CD4-positive, alpha-beta T cell (primary cell): ENCODE data around the gene ISCA1. TPM values are rescaled to one million over a fixed set of nuclear protein-coding genes. Genes with fewer than 3 reads are reported as not detected.

ENCODE experiments used
- ATAC-seq: fragments of 200-7000 bp; cut with Tn5 transposase; one replicate; pipeline ENCODE4 v1.10.0; 2022; ENCODE audit warnings: mild to moderate bottlenecking; ENCODE audit not compliant: poor library complexity
- CTCF ChIA-PET: fragments of 350-600 bp; sonication (Branson Sonifier 250); formaldehyde crosslinking; loops from one replicate; lab custom pipeline; 2021; ENCODE audit warnings: antibody characterized with exemption, inconsistent platforms; lab: Charles Lee
- POLR2A ChIA-PET: fragments of 350-600 bp; sonication (Branson Sonifier 250); formaldehyde crosslinking; loops from one replicate; lab custom pipeline; 2021; ENCODE audit warnings: antibody characterized with exemption, inconsistent platforms; lab: Charles Lee
- DNase-seq, 14 experiments: peaks; one replicate each; pipeline ENCODE4 v3.0.0-alpha.2; 2013 to 2020; ENCODE audit warnings: mixed read lengths in 2 of 14
- H3K27ac ChIP-seq, 2 donors: one replicate each; pipeline versions ENCODE4 v1.5.1 to v1.7.0; 2013; ENCODE audit warnings: low read length in 2 of 2, low read depth in 1 of 2, mild to moderate bottlenecking in 1 of 2
- H3K27me3 ChIP-seq, 2 experiments: 1 replicate in 1 of 2; 2 replicates in 1 of 2; pipeline versions ENCODE4 v1.6.1 to v1.7.0; 2013; ENCODE audit warnings: low read length in 2 of 2, control low read depth in 1 of 2, mild to moderate bottlenecking in 1 of 2, moderate library complexity in 1 of 2; ENCODE audit not compliant: insufficient read depth in 2 of 2, control insufficient read depth in 1 of 2
- H3K36me3 ChIP-seq: one replicate; pipeline ENCODE4 v1.6.1; 2013; ENCODE audit warnings: low read length, control low read depth; ENCODE audit not compliant: insufficient read depth
- H3K4me1 ChIP-seq: one replicate; pipeline ENCODE4 v1.6.1; 2013; ENCODE audit warnings: low read length, control low read depth; ENCODE audit not compliant: insufficient read depth
- H3K4me3 ChIP-seq: one replicate; pipeline ENCODE4 v1.5.1; 2013; ENCODE audit warnings: mild to moderate bottlenecking, low read length, moderate library complexity
- H3K9me3 ChIP-seq, 2 experiments: 1 replicate in 1 of 2; 2 replicates in 1 of 2; pipeline versions ENCODE4 v1.6.1 to v1.7.0; 2013; ENCODE audit warnings: low read length in 2 of 2, mild to moderate bottlenecking in 2 of 2, control low read depth in 1 of 2, moderate library complexity in 1 of 2; ENCODE audit not compliant: control insufficient read depth in 1 of 2, insufficient read depth in 1 of 2
- H3K27ac Mint-ChIP-seq: one replicate; pipeline ENCODE4 v1.8.0; 2020; ENCODE audit warnings: mixed read lengths
- H3K27me3 Mint-ChIP-seq: one replicate; pipeline ENCODE4 v1.8.0; 2021; ENCODE audit warnings: mixed read lengths
- H3K36me3 Mint-ChIP-seq: one replicate; pipeline ENCODE4 v1.8.0; 2021; ENCODE audit warnings: low read depth, mixed read lengths
- H3K4me1 Mint-ChIP-seq: one replicate; pipeline ENCODE4 v1.8.0; 2021; ENCODE audit warnings: low read depth, mixed read lengths
- H3K4me3 Mint-ChIP-seq: one replicate; pipeline ENCODE4 v1.8.0; 2020; ENCODE audit warnings: mild to moderate bottlenecking, mixed read lengths
- H3K9me3 Mint-ChIP-seq: one replicate; pipeline ENCODE4 v1.8.0; 2020; ENCODE audit warnings: mixed read lengths
- CTCF ChIP-seq: fragments of 200-600 bp; IDR thresholded peaks from one replicate; pipeline ENCODE4 v1.8.0; 2022; ENCODE audit warnings: antibody characterized with exemption, mild to moderate bottlenecking
- intact Hi-C, 2 experiments: fragments of 100-400 bp; cut with DNase I in 1 of 2; cut with micrococcal nuclease in 1 of 2; formaldehyde crosslinking; loops; one replicate each; pipeline versions ENCODE4 v1.15.1 to v1.9.0; 2023 to 2025; cut with DNase I, micrococcal nuclease
- total RNA-seq, 174 experiments: library from RNA in 2 of 174; stranded (reverse) in 2 of 174; gene quantifications; one replicate each; pipeline ENCODE4 v1.2.3 and lab custom pipeline; 2021 to 2026

Gene ISCA1
- total RNA-seq, 2 experiments from 2014 or later, result 85.3 to 91.6 TPM

GRCh38 chr9:86252870-86253269, 29.5 kb downstream of the ISCA1 start:
- Mint-ChIP-seq H3K4me3 (no peak overlapping the region), H3K36me3 (peaks cover 4% of the 10 kb centered on the region), H3K27me3 (no peaks in the 10 kb centered on the region), H3K27ac (no peak overlapping the region), H3K9me3 (peaks cover 4% of the 10 kb centered on the region), H3K4me1 (no peaks in the 10 kb centered on the region)
- DNase-seq (no peak), ATAC-seq (no peak)
- H3K27me3 ChIP-seq, result no peaks in the 10 kb centered on the region
- TF ChIP-seq CTCF, result no peak
- H3K36me3 ChIP-seq, result no peaks in the 10 kb centered on the region
- H3K9me3 ChIP-seq, result peaks cover 7 to 16% of the 10 kb centered on the region in 2 experiments
- no peaks in the 10 kb centered on the region for H3K4me1 ChIP-seq
- H3K27ac ChIP-seq, result no peak overlapping the region
- intact Hi-C loops, result no loop called here
- ChIA-PET POLR2A (no interaction called here), CTCF (no interaction called here)
- H3K4me3 ChIP-seq, result no peak overlapping the region

GRCh38 chr9:86250123-86250522, 32.2 kb downstream of the ISCA1 start:
- no peak overlapping the region for H3K27ac ChIP-seq
- no peaks in the 10 kb centered on the region for H3K27me3 Mint-ChIP-seq
- ChIA-PET CTCF (no interaction called here), POLR2A (no interaction called here)
- H3K27me3 ChIP-seq, result no peaks in the 10 kb centered on the region
- H3K4me3 Mint-ChIP-seq, result no peak overlapping the region
- no peaks in the 10 kb centered on the region for H3K36me3 Mint-ChIP-seq
- H3K4me3 ChIP-seq, result no peak overlapping the region
- intact Hi-C loops, result no loop called here
- H3K9me3 ChIP-seq, result peaks cover 7 to 16% of the 10 kb centered on the region in 2 experiments
- peaks cover 4% of the 10 kb centered on the region for H3K9me3 Mint-ChIP-seq
- no peaks in the 10 kb centered on the region for H3K4me1 Mint-ChIP-seq
- no peak overlapping the region for H3K27ac Mint-ChIP-seq
- DNase-seq (no peak), ATAC-seq (no peak)
- no peaks in the 10 kb centered on the region for H3K4me1 ChIP-seq
- no peaks in the 10 kb centered on the region for H3K36me3 ChIP-seq
- no peak for TF ChIP-seq CTCF

GRCh38 chr9:86248746-86249145, 33.6 kb downstream of the ISCA1 start:
- H3K27me3 Mint-ChIP-seq, result no peaks in the 10 kb centered on the region
- H3K4me3 Mint-ChIP-seq, result no peak overlapping the region
- DNase-seq, result no peak
- no peak overlapping the region for H3K4me3 ChIP-seq
- peaks cover 3% of the 10 kb centered on the region for H3K9me3 Mint-ChIP-seq
- no peaks in the 10 kb centered on the region for H3K36me3 ChIP-seq
- no peak overlapping the region for H3K27ac ChIP-seq
- no peak for TF ChIP-seq CTCF
- peaks cover 4 to 16% of the 10 kb centered on the region in 2 experiments for H3K9me3 ChIP-seq
- CTCF ChIA-PET, result no interaction called here
- no peak for ATAC-seq
- no peaks in the 10 kb centered on the region for H3K27me3 ChIP-seq
- no peak overlapping the region for H3K27ac Mint-ChIP-seq
- intact Hi-C loops, result no loop called here
- POLR2A ChIA-PET, result no interaction called here
- no peaks in the 10 kb centered on the region for H3K36me3 Mint-ChIP-seq
- no peaks in the 10 kb centered on the region for H3K4me1 ChIP-seq
- no peaks in the 10 kb centered on the region for H3K4me1 Mint-ChIP-seq
